Hepatocyte (in vitro differentiated cells): ENCODE results near the gene PXDN.

Experiments used
- EZH2 ChIP-seq: fragments of 200-600 bp; sonication (generic); IDR thresholded peaks from 2 replicates; pipeline ENCODE4 v1.6.1; 2016; ENCODE audit warnings: antibody characterized with exemption, mild to moderate bottlenecking, borderline replicate concordance
- TF ChIP-seq, protein P1 (sequence below): fragments of 200-600 bp; sonication (generic); IDR thresholded peaks from 2 replicates; pipeline ENCODE4 v1.5.1; 2016; ENCODE audit warnings: antibody characterized with exemption, mild to moderate bottlenecking; ENCODE audit not compliant: poor library complexity

DNA sequence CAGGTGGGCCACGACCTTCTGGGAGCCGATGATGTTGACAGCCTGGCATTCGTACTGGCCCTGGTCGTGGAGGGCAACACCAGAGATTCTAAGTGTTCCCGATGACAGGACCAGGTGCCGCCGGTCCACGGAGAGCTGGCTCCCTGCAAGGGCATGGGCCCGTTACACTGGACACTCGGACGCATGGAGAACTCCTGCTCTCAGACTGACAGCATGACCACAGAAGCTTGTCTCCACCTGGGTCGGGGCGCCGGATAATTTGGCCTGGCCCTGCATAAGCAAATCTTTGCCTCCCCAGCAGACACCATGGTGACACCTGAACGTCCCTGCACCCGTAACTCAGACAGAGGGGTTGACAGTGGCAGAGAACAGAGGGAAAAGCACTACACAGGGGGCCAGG is 80.7 kb downstream of the PXDN start:
- TF ChIP-seq, protein P1, sequence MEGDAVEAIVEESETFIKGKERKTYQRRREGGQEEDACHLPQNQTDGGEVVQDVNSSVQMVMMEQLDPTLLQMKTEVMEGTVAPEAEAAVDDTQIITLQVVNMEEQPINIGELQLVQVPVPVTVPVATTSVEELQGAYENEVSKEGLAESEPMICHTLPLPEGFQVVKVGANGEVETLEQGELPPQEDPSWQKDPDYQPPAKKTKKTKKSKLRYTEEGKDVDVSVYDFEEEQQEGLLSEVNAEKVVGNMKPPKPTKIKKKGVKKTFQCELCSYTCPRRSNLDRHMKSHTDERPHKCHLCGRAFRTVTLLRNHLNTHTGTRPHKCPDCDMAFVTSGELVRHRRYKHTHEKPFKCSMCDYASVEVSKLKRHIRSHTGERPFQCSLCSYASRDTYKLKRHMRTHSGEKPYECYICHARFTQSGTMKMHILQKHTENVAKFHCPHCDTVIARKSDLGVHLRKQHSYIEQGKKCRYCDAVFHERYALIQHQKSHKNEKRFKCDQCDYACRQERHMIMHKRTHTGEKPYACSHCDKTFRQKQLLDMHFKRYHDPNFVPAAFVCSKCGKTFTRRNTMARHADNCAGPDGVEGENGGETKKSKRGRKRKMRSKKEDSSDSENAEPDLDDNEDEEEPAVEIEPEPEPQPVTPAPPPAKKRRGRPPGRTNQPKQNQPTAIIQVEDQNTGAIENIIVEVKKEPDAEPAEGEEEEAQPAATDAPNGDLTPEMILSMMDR = no peak
- no peak for TF ChIP-seq EZH2
